ENCODE results near the gene ZNF358. TPM values are rescaled to one million over a fixed set of nuclear protein-coding genes. Genes with fewer than 3 reads are reported as not detected.

Gene ZNF358
- total and polyA plus RNA-seq, 11 donors = 49.3 to 159 (median 74.4) TPM

- 89 to 94% (median 93%) methylated on average over 24 to 32 of the region's 32 CpGs for WGBS, 4 donors
- no peaks in the 10 kb centered on the region for H3K9me3 ChIP-seq
- TF ChIP-seq, protein P1, sequence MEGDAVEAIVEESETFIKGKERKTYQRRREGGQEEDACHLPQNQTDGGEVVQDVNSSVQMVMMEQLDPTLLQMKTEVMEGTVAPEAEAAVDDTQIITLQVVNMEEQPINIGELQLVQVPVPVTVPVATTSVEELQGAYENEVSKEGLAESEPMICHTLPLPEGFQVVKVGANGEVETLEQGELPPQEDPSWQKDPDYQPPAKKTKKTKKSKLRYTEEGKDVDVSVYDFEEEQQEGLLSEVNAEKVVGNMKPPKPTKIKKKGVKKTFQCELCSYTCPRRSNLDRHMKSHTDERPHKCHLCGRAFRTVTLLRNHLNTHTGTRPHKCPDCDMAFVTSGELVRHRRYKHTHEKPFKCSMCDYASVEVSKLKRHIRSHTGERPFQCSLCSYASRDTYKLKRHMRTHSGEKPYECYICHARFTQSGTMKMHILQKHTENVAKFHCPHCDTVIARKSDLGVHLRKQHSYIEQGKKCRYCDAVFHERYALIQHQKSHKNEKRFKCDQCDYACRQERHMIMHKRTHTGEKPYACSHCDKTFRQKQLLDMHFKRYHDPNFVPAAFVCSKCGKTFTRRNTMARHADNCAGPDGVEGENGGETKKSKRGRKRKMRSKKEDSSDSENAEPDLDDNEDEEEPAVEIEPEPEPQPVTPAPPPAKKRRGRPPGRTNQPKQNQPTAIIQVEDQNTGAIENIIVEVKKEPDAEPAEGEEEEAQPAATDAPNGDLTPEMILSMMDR (IDR thresholded peaks at IDR 0.05) = no peak
- no peak for TF ChIP-seq POLR2A (IDR thresholded peaks at IDR 0.05)
- intact Hi-C loops (cut with DNase I) = loop anchor here in 1 of 10 donors (10.0 kb wide), 1 partner anchor 134 kb away; no protein-coding TSS in a partner anchor
- DNase-seq (peak in 1 of 5 donors; percentile 51), ATAC-seq (no peak)
- peaks cover 0 to 69% (median 40%) of the 10 kb centered on the region in 9 donors for H3K36me3 ChIP-seq
- no peaks in the 10 kb centered on the region for H3K27me3 ChIP-seq
- H3K27ac ChIP-seq = no peak overlapping the region
- H3K4me3 ChIP-seq = no peak overlapping the region
- H3K4me1 ChIP-seq = peaks cover 0 to 33% (median 5%) of the 10 kb centered on the region in 12 donors
Measured at GRCh38 chr19:7528522-7529245, 12.8 kb downstream of the ZNF358 start.

DNA sequence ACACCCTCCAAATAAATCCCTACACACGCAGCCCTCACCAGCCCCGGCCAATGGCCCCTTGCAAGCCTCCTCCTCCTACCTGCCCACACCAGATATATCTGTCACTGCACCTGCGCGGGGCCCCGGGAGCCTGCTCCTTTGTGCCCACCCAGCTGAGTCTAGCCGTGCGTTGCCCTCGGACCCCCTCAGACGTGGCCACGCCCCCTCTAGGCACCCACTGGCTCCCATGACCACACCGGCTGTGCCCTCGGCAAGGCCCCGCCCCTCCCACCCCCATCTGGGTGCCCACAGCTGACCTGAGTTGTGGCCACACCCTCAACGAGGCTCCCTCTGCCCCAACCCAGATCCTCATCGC lies 13.3 kb downstream of the ZNF358 start:
- 85 to 88% (median 88%) methylated on average over 9 to 15 of the region's 15 CpGs for WGBS, 4 donors
- ATAC-seq (no peak), DNase-seq (peak in 1 of 5 donors; percentile 50)
- TF ChIP-seq POLR2A (IDR thresholded peaks at IDR 0.05) = no peak
- TF ChIP-seq, protein P1 (IDR thresholded peaks at IDR 0.05) = no peak
- H3K4me3 ChIP-seq = no peak overlapping the region
- H3K9me3 ChIP-seq = no peaks in the 10 kb centered on the region
- peaks cover 0 to 68% (median 40%) of the 10 kb centered on the region in 9 donors for H3K36me3 ChIP-seq
- intact Hi-C loops (cut with DNase I) = loop anchor here in 1 of 10 donors (10.0 kb wide), 1 partner anchor 134 kb away; no protein-coding TSS in a partner anchor
- peaks cover 0 to 28% (median 4%) of the 10 kb centered on the region in 12 donors for H3K4me1 ChIP-seq
- H3K27me3 ChIP-seq = no peaks in the 10 kb centered on the region
- no peak overlapping the region for H3K27ac ChIP-seq

DNA sequence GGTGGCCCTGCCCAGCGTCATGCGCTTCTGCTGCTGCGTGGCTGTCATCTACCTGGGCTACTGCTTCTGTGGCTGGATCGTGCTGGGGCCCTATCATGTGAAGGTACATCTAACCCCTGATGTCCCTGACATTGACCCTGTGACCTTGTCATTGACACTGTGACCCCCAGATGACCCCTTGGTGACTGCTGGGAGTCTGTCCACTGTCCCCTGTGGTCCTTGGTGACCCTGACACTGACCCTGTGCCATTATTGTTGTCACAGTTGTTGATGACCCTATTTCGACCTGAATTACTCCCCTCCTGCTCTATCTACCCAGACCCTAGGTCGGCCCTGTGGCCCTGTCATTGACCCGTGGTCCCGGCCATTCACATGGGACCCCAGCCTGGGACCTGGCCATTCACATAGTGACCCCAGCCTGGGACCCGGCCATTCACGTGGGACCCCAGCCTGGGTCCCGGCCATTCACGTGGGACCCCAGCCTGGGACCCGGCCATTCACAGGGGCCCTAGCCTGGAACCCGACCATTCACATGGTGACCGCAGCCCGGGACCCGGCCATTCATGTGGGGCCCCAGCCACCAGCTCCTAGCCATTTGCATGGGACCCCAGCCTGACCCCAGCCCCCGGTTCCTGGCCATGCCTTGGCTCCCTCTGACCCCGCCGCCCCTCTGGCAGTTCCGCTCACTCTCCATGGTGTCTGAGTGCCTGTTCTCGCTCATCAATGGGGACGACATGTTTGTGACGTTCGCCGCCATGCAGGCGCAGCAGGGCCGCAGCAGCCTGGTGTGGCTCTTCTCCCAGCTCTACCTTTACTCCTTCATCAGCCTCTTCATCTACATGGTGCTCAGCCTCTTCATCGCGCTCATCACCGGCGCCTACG lies 13.9 kb downstream of the ZNF358 start:
- Histone ChIP-seq H3K9me3 (no peaks in the 10 kb centered on the region), H3K27ac (no peak overlapping the region), H3K36me3 (peaks cover 0 to 62% (median 38%) of the 10 kb centered on the region in 9 donors), H3K4me1 (peaks cover 0 to 23% (median 4%) of the 10 kb centered on the region in 12 donors), H3K4me3 (no peak overlapping the region), H3K27me3 (no peaks in the 10 kb centered on the region)
- intact Hi-C loops (cut with DNase I) = loop anchor here in 8 of 10 donors (5.0 to 10.0 kb wide), 3 partner anchors 43 to 1845 kb away; partner anchors contain the start of genes HSD11B1L (in 1 of the 8), MICOS13 (in 1 of the 8) and PEX11G (in 1 of the 8)
- no peak for ATAC-seq
- TF ChIP-seq, protein P1 (IDR thresholded peaks at IDR 0.05) = no peak
- TF ChIP-seq POLR2A (IDR thresholded peaks at IDR 0.05) = no peak
- no peak for DNase-seq
- WGBS, 4 donors = 94 to 97% (median 96%) methylated on average over 29 to 33 of the region's 33 CpGs
